Measurements from ENCODE around the gene SYCN.

The SYCN gene

GRCh38 chr19:39154100-39154628 lies 49.9 kb downstream of the SYCN start:
- no peak overlapping the region for H2BK5ac ChIP-seq (ENCODE audit: low read depth, low read length, poor library complexity, severe bottlenecking)
- peaks cover 1% of the 10 kb centered on the region for H3K9me3 ChIP-seq (ENCODE audit: control insufficient read depth, low read length)
- no peak for DNase-seq
- H2BK12ac ChIP-seq (ENCODE audit: low read length in 2 of 2) = no peak overlapping the region
- no peak overlapping the region for H3K14ac ChIP-seq (ENCODE audit: low read length in 2 of 2)
- no peaks in the 10 kb centered on the region for H3K27me3 ChIP-seq (ENCODE audit: control insufficient read depth in 1 of 2, insufficient read depth in 1 of 2, low read length in 2 of 2)
- peaks cover 42% of the 10 kb centered on the region for H3K4me1 ChIP-seq (ENCODE audit: control insufficient read depth, insufficient read depth, low read depth, low read length)
- H3K23ac ChIP-seq (ENCODE audit: low read length in 2 of 2) = no peak overlapping the region
- H3K79me1 ChIP-seq (replicated peaks; ENCODE audit: low read length, poor library complexity, severe bottlenecking) = peaks cover 69% of the 10 kb centered on the region
- no peak overlapping the region for H2BK15ac ChIP-seq (ENCODE audit: low read depth, poor library complexity, severe bottlenecking)
- 96% methylated on average over 13 of the region's 13 CpGs for WGBS
- no peak overlapping the region for H3K4me2 ChIP-seq (ENCODE audit: low read length, poor library complexity, severe bottlenecking)
- H2AK5ac ChIP-seq (ENCODE audit: low read length, severe bottlenecking) = no peak overlapping the region
- H4K8ac ChIP-seq (ENCODE audit: low read length) = no peak overlapping the region
- H2BK120ac ChIP-seq (ENCODE audit: low read depth, low read length) = no peak overlapping the region
- no peak overlapping the region for H3K27ac ChIP-seq (ENCODE audit: low read length, poor library complexity, severe bottlenecking)
- H3K36me3 ChIP-seq (ENCODE audit: control insufficient read depth in 1 of 2, insufficient read depth in 2 of 2, low read depth in 1 of 2, low read length in 2 of 2) = peaks cover 2 to 36% of the 10 kb centered on the region in 2 experiments
- no peak overlapping the region for H3K9ac ChIP-seq (ENCODE audit: low read length)
- no peak overlapping the region for H4K91ac ChIP-seq (ENCODE audit: low read length)
- H2AFZ ChIP-seq (ENCODE audit: low read depth, low read length) = no peak overlapping the region
- H3K4ac ChIP-seq (ENCODE audit: low read depth in 1 of 2, low read length in 2 of 2) = no peak overlapping the region
- H3K4me3 ChIP-seq (ENCODE audit: insufficient read depth in 1 of 2, low read depth in 1 of 2, low read length in 2 of 2) = no peak overlapping the region
- H3K18ac ChIP-seq (ENCODE audit: low read depth in 1 of 2, low read length in 2 of 2) = no peak overlapping the region
